Measurements from ENCODE around the gene SPATA31E1. TPM values are rescaled to one million over a fixed set of nuclear protein-coding genes. Genes with fewer than 3 reads are reported as not detected.

Gene SPATA31E1
- total RNA-seq, 1 donor from 2014 or later, result not detected

GRCh38 chr9:87889065-87889881 is 6.6 kb downstream of the SPATA31E1 start:
- Mint-ChIP-seq H3K4me3 (ENCODE audit: unreplicated experiment) (no peak overlapping the region), H3K36me3 (ENCODE audit: low read depth) (peaks cover 4% of the 10 kb centered on the region), H3K27me3 (ENCODE audit: low read depth) (peaks cover 6% of the 10 kb centered on the region), H3K4me1 (ENCODE audit: low read depth) (no peaks in the 10 kb centered on the region), H3K9me3 (ENCODE audit: low read depth) (peaks cover 15% of the 10 kb centered on the region), H3K27ac (ENCODE audit: unreplicated experiment) (no peak overlapping the region)
- peak; percentile 59 for DNase-seq (ENCODE audit: low spot score)
- no peak for TF ChIP-seq CTCF (IDR thresholded peaks at IDR 0.05)

- H3K9me3 Mint-ChIP-seq (ENCODE audit: low read depth), result peaks cover 17% of the 10 kb centered on the region
- H3K27me3 Mint-ChIP-seq (ENCODE audit: low read depth), result peaks cover 6% of the 10 kb centered on the region
- H3K4me3 Mint-ChIP-seq (ENCODE audit: unreplicated experiment), result no peak overlapping the region
- peak; percentile 84 for DNase-seq (ENCODE audit: low spot score)
- H3K4me1 Mint-ChIP-seq (ENCODE audit: low read depth), result no peaks in the 10 kb centered on the region
- peaks cover 5% of the 10 kb centered on the region for H3K36me3 Mint-ChIP-seq (ENCODE audit: low read depth)
- no peak overlapping the region for H3K27ac Mint-ChIP-seq (ENCODE audit: unreplicated experiment)
- no peak for TF ChIP-seq CTCF (IDR thresholded peaks at IDR 0.05)
Measured at GRCh38 chr9:87889882-87890252, 7.2 kb downstream of the SPATA31E1 start.

- Mint-ChIP-seq H3K4me1 (ENCODE audit: low read depth) (peaks cover 4% of the 10 kb centered on the region), H3K36me3 (ENCODE audit: low read depth) (peaks cover 5% of the 10 kb centered on the region), H3K9me3 (ENCODE audit: low read depth) (peaks cover 17% of the 10 kb centered on the region), H3K27ac (ENCODE audit: unreplicated experiment) (no peak overlapping the region), H3K4me3 (ENCODE audit: unreplicated experiment) (no peak overlapping the region), H3K27me3 (ENCODE audit: low read depth) (peaks cover 6% of the 10 kb centered on the region)
- TF ChIP-seq CTCF (IDR thresholded peaks at IDR 0.05), result no peak
- DNase-seq (ENCODE audit: low spot score), result peak; percentile 48
Measured at GRCh38 chr9:87890837-87891236, 8.2 kb downstream of the SPATA31E1 start.

- H3K27me3 Mint-ChIP-seq (ENCODE audit: low read depth), result peaks cover 6% of the 10 kb centered on the region
- H3K4me1 Mint-ChIP-seq (ENCODE audit: low read depth), result peaks cover 4% of the 10 kb centered on the region
- DNase-seq (ENCODE audit: low spot score), result no peak
Measured at GRCh38 chr9:87891754-87892153, 9.1 kb downstream of the SPATA31E1 start.

GRCh38 chr9:87892956-87893355 is 10.3 kb downstream of the SPATA31E1 start:
- Mint-ChIP-seq H3K4me1 (ENCODE audit: low read depth) (peaks cover 4% of the 10 kb centered on the region), H3K4me3 (ENCODE audit: unreplicated experiment) (no peak overlapping the region), H3K9me3 (ENCODE audit: low read depth) (peaks cover 20% of the 10 kb centered on the region), H3K36me3 (ENCODE audit: low read depth) (peaks cover 5% of the 10 kb centered on the region), H3K27me3 (ENCODE audit: low read depth) (peaks cover 7% of the 10 kb centered on the region), H3K27ac (ENCODE audit: unreplicated experiment) (no peak overlapping the region)
- DNase-seq (ENCODE audit: low spot score), result no peak
- TF ChIP-seq CTCF (IDR thresholded peaks at IDR 0.05), result no peak

More at GRCh38 chr9:87891754-87892153, 9.1 kb downstream of the SPATA31E1 start:
- peaks cover 17% of the 10 kb centered on the region for H3K9me3 Mint-ChIP-seq (ENCODE audit: low read depth)
- H3K36me3 Mint-ChIP-seq (ENCODE audit: low read depth), result peaks cover 5% of the 10 kb centered on the region
- H3K27ac Mint-ChIP-seq (ENCODE audit: unreplicated experiment), result no peak overlapping the region
- no peak for TF ChIP-seq CTCF (IDR thresholded peaks at IDR 0.05)
- no peak overlapping the region for H3K4me3 Mint-ChIP-seq (ENCODE audit: unreplicated experiment)
